Measurements from ENCODE around the gene MUC2. TPM values are rescaled to one million over a fixed set of nuclear protein-coding genes. Genes with fewer than 3 reads are reported as not detected.

The MUC2 gene
- total and polyA plus RNA-seq, 2 of the 13 experiments (the other 11 are each of a cell fraction or from before 2014, with no cell fraction given) = not detected

GRCh38 chr11:1028616-1029015, 46.1 kb upstream of the MUC2 start:
- Histone ChIP-seq H3K27ac (ENCODE audit: extremely low read length, insufficient read depth, low read length) (no peak overlapping the region), H4K20me1 (ENCODE audit: insufficient read depth, low read length) (no peaks in the 10 kb centered on the region), H3K79me2 (ENCODE audit: insufficient read depth, low read length) (no peaks in the 10 kb centered on the region), H3K4me1 (ENCODE audit: insufficient read depth, low read length) (peaks cover 7% of the 10 kb centered on the region; the same call in 1 of the 2 replicates), H3K4me2 (ENCODE audit: low read depth, low read length) (no peak overlapping the region), H2AFZ (ENCODE audit: low read length) (no peak overlapping the region), H3K27me3 (ENCODE audit: control insufficient read depth in 1 of 2, insufficient read depth in 2 of 2, low read length in 2 of 2) (peaks cover 20 to 42% of the 10 kb centered on the region in 2 experiments; a peak in 4 of 5 replicates), H3K36me3 (replicated peaks in 1 of 2; ENCODE audit: control insufficient read depth in 1 of 2, insufficient read depth in 2 of 2, low read length in 2 of 2) (no peaks in the 10 kb centered on the region), H3K9ac (ENCODE audit: insufficient read depth, low read depth, low read length) (no peak overlapping the region), H3K4me3 (replicated peaks in 1 of 3; ENCODE audit: insufficient read depth in 1 of 3, low read depth in 2 of 3, low read length in 3 of 3) (no peak overlapping the region), H3K9me3 (ENCODE audit: low read length) (no peaks in the 10 kb centered on the region)
- no peak for ATAC-seq
- DNase-seq (ENCODE audit: low spot score) = no peak
- POLR2A ChIA-PET = no interaction called here
- WGBS (ENCODE audit: low lambda C conversion rate) = 12% methylated on average over 4 of the region's 14 CpGs
- TF ChIP-seq ZNF263 (CRISPR knock-in tag; IDR thresholded peaks at IDR 0.05) = no peak
- TF ChIP-seq ZNF747 (CRISPR knock-in tag; IDR thresholded peaks at IDR 0.05; ENCODE audit: borderline replicate concordance) = no peak
- in situ Hi-C loops (cut with HindIII; ENCODE audit: extremely low pct_ligation_motif_present, low pct_unique_long_range_greater_than_20kb) (no loop called here), intact Hi-C loops (cut with micrococcal nuclease; ENCODE audit: unreplicated experiment) (no loop called here)
- CTCF ChIA-PET (ENCODE audit: low intra/inter-chr PET ratio, low total read pairs) = no interaction called here
- no TSS peak for BruUV-seq (replicated peaks)
- no peak for FAIRE-seq

- DNase-seq (ENCODE audit: low spot score) = no peak
- Histone ChIP-seq H3K4me1 (ENCODE audit: insufficient read depth, low read length) (peaks cover 7% of the 10 kb centered on the region; the same call in 1 of the 2 replicates), H4K20me1 (ENCODE audit: insufficient read depth, low read length) (no peaks in the 10 kb centered on the region), H3K27ac (ENCODE audit: extremely low read length, insufficient read depth, low read length) (no peak overlapping the region), H2AFZ (ENCODE audit: low read length) (no peak overlapping the region), H3K9ac (ENCODE audit: insufficient read depth, low read depth, low read length) (no peak overlapping the region), H3K79me2 (ENCODE audit: insufficient read depth, low read length) (no peaks in the 10 kb centered on the region), H3K4me3 (replicated peaks in 1 of 3; ENCODE audit: insufficient read depth in 1 of 3, low read depth in 2 of 3, low read length in 3 of 3) (no peak overlapping the region), H3K36me3 (replicated peaks in 1 of 2; ENCODE audit: control insufficient read depth in 1 of 2, insufficient read depth in 2 of 2, low read length in 2 of 2) (no peaks in the 10 kb centered on the region), H3K9me3 (ENCODE audit: low read length) (no peaks in the 10 kb centered on the region), H3K4me2 (ENCODE audit: low read depth, low read length) (no peak overlapping the region), H3K27me3 (ENCODE audit: control insufficient read depth in 1 of 2, insufficient read depth in 2 of 2, low read length in 2 of 2) (peaks cover 21 to 45% of the 10 kb centered on the region in 2 experiments; a peak in 4 of 5 replicates)
- no peak for FAIRE-seq
- 36% methylated on average over 8 of the region's 25 CpGs for WGBS (ENCODE audit: low lambda C conversion rate)
- in situ Hi-C loops (cut with HindIII; ENCODE audit: extremely low pct_ligation_motif_present, low pct_unique_long_range_greater_than_20kb) (no loop called here), intact Hi-C loops (cut with micrococcal nuclease; ENCODE audit: unreplicated experiment) (no loop called here)
- POLR2A ChIA-PET = no interaction called here
- no peak for ATAC-seq
- CTCF ChIA-PET (ENCODE audit: low intra/inter-chr PET ratio, low total read pairs) = no interaction called here
- no TSS peak for BruUV-seq (replicated peaks)
- TF ChIP-seq ZNF564 (CRISPR knock-in tag; IDR thresholded peaks at IDR 0.05) (no peak), ZNF792 (CRISPR knock-in tag; IDR thresholded peaks at IDR 0.05) (no peak), PATZ1 (CRISPR knock-in tag; IDR thresholded peaks at IDR 0.05) (no peak), MED1 (CRISPR knock-in tag; IDR thresholded peaks at IDR 0.05) (no peak), HNRNPL (IDR thresholded peaks at IDR 0.05; ENCODE audit: low read depth, low read length) (no peak), ZNF251 (CRISPR knock-in tag; IDR thresholded peaks at IDR 0.05) (no peak), REPIN1 (CRISPR knock-in tag; IDR thresholded peaks at IDR 0.05; ENCODE audit: borderline replicate concordance, low read depth) (no peak), GATA4 (IDR thresholded peaks at IDR 0.05; ENCODE audit: borderline replicate concordance, low read depth) (no peak), DNMT1 (CRISPR knock-in tag; IDR thresholded peaks at IDR 0.05) (no peak), NFIC (IDR thresholded peaks at IDR 0.05; ENCODE audit: low read length) (no peak), U2AF2 (IDR thresholded peaks at IDR 0.05; ENCODE audit: low read depth, low read length) (no peak), ZNF546 (CRISPR knock-in tag; conservative IDR thresholded peaks at IDR 0.05) (no peak), KDM4B (CRISPR knock-in tag; IDR thresholded peaks at IDR 0.05) (no peak), NR2F6 (IDR thresholded peaks at IDR 0.05) (no peak), NR2F6 (CRISPR knock-in tag; IDR thresholded peaks at IDR 0.05) (no peak), RBFOX2 (IDR thresholded peaks at IDR 0.05; ENCODE audit: low read depth, low read length) (no peak), IRX3 (CRISPR knock-in tag; IDR thresholded peaks at IDR 0.05; ENCODE audit: borderline replicate concordance, low read depth) (no peak), SP4 (CRISPR knock-in tag; IDR thresholded peaks at IDR 0.05) (no peak), PHF20 (CRISPR knock-in tag; IDR thresholded peaks at IDR 0.05) (no peak)
These were observed 45.6 kb upstream of the MUC2 start for GRCh38 chr11:1029051-1029450.

All from HepG2 (cell line).